HepG2 (cell line): ENCODE results near the gene PLBD1. TPM values are rescaled to one million over a fixed set of nuclear protein-coding genes. Genes with fewer than 3 reads are reported as not detected.
A peak's percentile ranks its signal among the peaks of the same experiment; 100 is the strongest.

Source experiments
- ATAC-seq: fragments of 200-7000 bp; cut with Tn5 transposase; 3 replicates; pipeline ENCODE4 v1.9.1; 2020; ENCODE audit warnings: mild to moderate bottlenecking, moderate library complexity
- BruUV-seq: library from RNA; stranded (reverse); fragments of 400-500 nt; replicated peaks from 2 replicates; lab custom pipeline; 2021; lab: Mats Ljungman, UMichigan
- CTCF ChIA-PET: fragments of 300-600 bp; formaldehyde crosslinking; extraction: SDS; loops from one replicate; lab custom pipeline; 2021; ENCODE audit warnings: low total read pairs, inconsistent platforms, low intra/inter-chr PET ratio; lab: Yijun Ruan, JAX
- POLR2A ChIA-PET: fragments of 350-600 bp; sonication (Branson Sonifier 250); formaldehyde crosslinking; loops from one replicate; lab custom pipeline; 2020; ENCODE audit warnings: antibody characterized with exemption, inconsistent platforms; lab: Yijun Ruan, JAX
- DNase-seq: peaks from one replicate; pipeline ENCODE4 v3.0.0-alpha.2; 2015; ENCODE audit warnings: low spot score
- FAIRE-seq: peaks from 3 replicates; lab custom pipeline; 2011; peaks lifted over from hg19 to GRCh38; lab: Jason Lieb, UNC
- H2AFZ ChIP-seq: one replicate; pipeline ENCODE4 v1.6.1; 2011; ENCODE audit warnings: low read length, inconsistent platforms
- H3K27ac ChIP-seq: fragments of 300-600 bp; 3 replicates; pipeline ENCODE4 v1.8.0; 2011; ENCODE audit warnings: mixed run types, mild to moderate bottlenecking, mixed read lengths, low read length, inconsistent platforms; ENCODE audit not compliant: insufficient read depth; ENCODE audit errors: extremely low read length
- H3K27me3 ChIP-seq, 2 experiments: fragments of 200-600 bp in 1 of 2; 2 replicates in 1 of 2; 3 replicates in 1 of 2; pipeline versions ENCODE4 v1.6.0 to v1.8.0; 2011; ENCODE audit warnings: low read length in 2 of 2, mild to moderate bottlenecking in 2 of 2, moderate library complexity in 2 of 2, inconsistent platforms in 1 of 2; ENCODE audit not compliant: insufficient read depth in 2 of 2, control insufficient read depth in 1 of 2
- H3K36me3 ChIP-seq, 2 experiments: fragments of 200-600 bp in 1 of 2; replicated peaks in 1 of 2; 2 replicates in 1 of 2; 3 replicates in 1 of 2; pipeline versions ENCODE4 v1.5.1 to v1.8.0; 2011; ENCODE audit warnings: low read length in 2 of 2, inconsistent platforms in 1 of 2; ENCODE audit not compliant: insufficient read depth in 2 of 2, control insufficient read depth in 1 of 2
- H3K4me1 ChIP-seq: 2 replicates; pipeline ENCODE4 v1.5.1; 2012; ENCODE audit warnings: low read length, inconsistent platforms; ENCODE audit not compliant: insufficient read depth
- H3K4me2 ChIP-seq: 2 replicates; pipeline ENCODE4 v1.6.0; 2011; ENCODE audit warnings: low read depth, low read length, inconsistent platforms
- H3K4me3 ChIP-seq, 3 experiments: fragments of 200-600 bp in 1 of 3; sonication (generic), shearing (Covaris generic) in 1 of 3; replicated peaks in 1 of 3; 2 replicates each; pipeline ENCODE4 v1.5.1; 2011 to 2016; ENCODE audit warnings: low read length in 3 of 3, inconsistent platforms in 2 of 3, low read depth in 2 of 3, mild to moderate bottlenecking in 2 of 3, control low read depth in 1 of 3, mixed read lengths in 1 of 3; ENCODE audit not compliant: insufficient read depth in 1 of 3
- H3K79me2 ChIP-seq: one replicate; pipeline ENCODE4 v1.6.1; 2011; ENCODE audit warnings: low read length, inconsistent platforms; ENCODE audit not compliant: insufficient read depth
- H3K9ac ChIP-seq: 2 replicates; pipeline ENCODE4 v1.6.0; 2011; ENCODE audit warnings: mild to moderate bottlenecking, low read depth, low read length, inconsistent platforms; ENCODE audit not compliant: insufficient read depth
- H3K9me3 ChIP-seq: 2 replicates; pipeline ENCODE4 v1.5.1; 2012; ENCODE audit warnings: mild to moderate bottlenecking, low read length
- H4K20me1 ChIP-seq: 2 replicates; pipeline ENCODE4 v1.6.0; 2011; ENCODE audit warnings: inconsistent platforms, mild to moderate bottlenecking, low read length, moderate library complexity; ENCODE audit not compliant: insufficient read depth
- BCL6 ChIP-seq: IDR thresholded peaks from 2 replicates; pipeline ENCODE4 v1.6.1; 2016; ENCODE audit warnings: missing genetic modification reagents, missing compliant biosample characterization
- HNRNPL ChIP-seq: fragments of 200-400 bp; formaldehyde crosslinking; IDR thresholded peaks from 2 replicates; pipeline ENCODE4 v1.6.1; 2017; ENCODE audit warnings: mild to moderate bottlenecking, low read depth, low read length
- IKZF4 ChIP-seq: sonication (generic); formaldehyde crosslinking; IDR thresholded peaks from 2 replicates; pipeline ENCODE4 v1.5.1; 2020; ENCODE audit warnings: borderline replicate concordance, mild to moderate bottlenecking, low read depth, missing genetic modification reagents; ENCODE audit errors: not compliant biosample characterization
- MAFF ChIP-seq: IDR thresholded peaks from 2 replicates; pipeline ENCODE4 v1.6.1; 2011; ENCODE audit warnings: low read depth, low read length, improper control_type of control experiment
- MAFK ChIP-seq, 2 experiments: IDR thresholded peaks in 1 of 2; conservative IDR thresholded peaks in 1 of 2; 2 replicates each; pipeline ENCODE4 v1.6.1; 2011; ENCODE audit warnings: improper control_type of control experiment in 2 of 2, low read length in 2 of 2
- REXO4 ChIP-seq: sonication (generic); formaldehyde crosslinking; IDR thresholded peaks from 2 replicates; pipeline ENCODE4 v1.8.0; 2022; ENCODE audit warnings: missing genetic modification reagents, mild to moderate bottlenecking, borderline replicate concordance
- TAF1 ChIP-seq: sonication (generic); formaldehyde crosslinking; IDR thresholded peaks from 2 replicates; pipeline ENCODE4 v1.4.0; 2020; ENCODE audit warnings: missing genetic modification reagents
- TBL1XR1 ChIP-seq: fragments of 150-350 bp; IDR thresholded peaks from 2 replicates; pipeline ENCODE4 v1.6.1; 2014; ENCODE audit warnings: borderline replicate concordance, low read length; ENCODE audit not compliant: partially characterized antibody
- TOE1 ChIP-seq: sonication (generic); formaldehyde crosslinking; IDR thresholded peaks from 2 replicates; pipeline ENCODE4 v1.4.0; 2020; ENCODE audit warnings: mild to moderate bottlenecking, missing genetic modification reagents
- XBP1 ChIP-seq: sonication (generic); formaldehyde crosslinking; IDR thresholded peaks from 2 replicates; pipeline ENCODE4 v1.5.0; 2020; ENCODE audit warnings: missing genetic modification reagents
- YY1 ChIP-seq: IDR thresholded peaks from 2 replicates; pipeline ENCODE4 v1.6.1; 2011; ENCODE audit warnings: low read length, low read depth, moderate library complexity, mild to moderate bottlenecking; ENCODE audit not compliant: insufficient read depth, insufficient replicate concordance
- ZNF350 ChIP-seq: sonication (generic); formaldehyde crosslinking; IDR thresholded peaks from 2 replicates; pipeline ENCODE4 v1.4.0; 2020; ENCODE audit warnings: mild to moderate bottlenecking, low read depth, missing genetic modification reagents, borderline replicate concordance
- ZNF567 ChIP-seq: sonication (generic); formaldehyde crosslinking; IDR thresholded peaks from 2 replicates; pipeline ENCODE4 v1.8.1; 2023; ENCODE audit warnings: mild to moderate bottlenecking, missing genetic modification reagents, borderline replicate concordance
- in situ Hi-C: cut with HindIII; loops from 2 replicates; pipeline ENCODE4 v1.10.0; 2017; ENCODE audit warnings: low pct_unique_long_range_greater_than_20kb; ENCODE audit not compliant: extremely low pct_ligation_motif_present
- intact Hi-C: fragments of 100-400 bp; cut with micrococcal nuclease; formaldehyde crosslinking; loops from one replicate; pipeline ENCODE4 v1.10.0; 2022; ENCODE audit not compliant: unreplicated experiment
- polyA plus RNA-seq, 8 experiments: library from polyadenylated mRNA; depleted of rRNA in 3 of 8; stranded (reverse) in 7 of 8; unstranded in 1 of 8; fragments of >200 nt; fragmentation: Illumina TruSeq in 4 of 8; extraction: Trizol in 4 of 8; gene quantifications; 2 replicates each; pipeline versions ENCODE4 v1.2.1 to v1.2.3, GENCODE V29; 2011 to 2016; ENCODE audit warnings: low read depth in 4 of 8, missing spikeins in 1 of 8, mixed read lengths in 1 of 8; ENCODE audit not compliant: insufficient read depth in 1 of 8
- total RNA-seq, 5 experiments: library from RNA; depleted of rRNA; stranded (reverse); fragments of >200 nt; fragmentation: Illumina TruSeq; extraction: Trizol; gene quantifications; 2 replicates each; pipeline ENCODE4 v1.2.3, GENCODE V29; 2016; ENCODE audit warnings: low read depth in 1 of 5
- TF ChIP-seq, protein P1 (sequence below): sonication (generic); formaldehyde crosslinking; IDR thresholded peaks from 2 replicates; pipeline ENCODE4 v1.5.0; 2020; ENCODE audit warnings: missing genetic modification reagents
- TF ChIP-seq, protein P2 (sequence below): sonication (generic); formaldehyde crosslinking; IDR thresholded peaks from 2 replicates; pipeline ENCODE4 v1.5.1; 2020; ENCODE audit warnings: missing genetic modification reagents, mild to moderate bottlenecking, borderline replicate concordance
- TF ChIP-seq, protein P3 (sequence below): IDR thresholded peaks from 2 replicates; pipeline ENCODE4 v1.6.1; 2016

The PLBD1 gene
- total and polyA plus RNA-seq, 2 of the 13 experiments (the other 11 are each of a cell fraction or from before 2014, with no cell fraction given): not detected

DNA sequence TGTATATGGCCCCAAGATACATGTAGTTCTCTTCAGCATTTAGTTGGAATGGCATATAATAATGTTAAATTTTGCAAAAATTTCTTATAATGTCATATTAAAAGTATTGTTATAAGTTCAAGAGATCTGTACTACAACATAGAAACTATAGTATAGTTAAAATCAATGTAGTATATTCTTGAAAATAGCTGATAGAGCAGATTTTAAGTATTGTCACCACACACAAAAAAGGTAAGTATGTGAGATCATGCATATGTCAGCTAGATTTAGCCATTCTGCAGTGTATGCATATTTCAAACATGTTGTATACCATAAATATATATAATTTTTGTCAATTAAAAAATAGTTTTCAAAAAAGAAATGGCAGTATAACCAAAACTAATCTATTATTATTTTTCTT is 86.5 kb downstream of the PLBD1 start:
- CTCF ChIA-PET: no interaction called here
- in situ Hi-C loops: no loop called here
- DNase-seq: no peak
- no peak for ATAC-seq
- no peak for FAIRE-seq
- no peaks in the 10 kb centered on the region for H3K27me3 ChIP-seq
- H2AFZ ChIP-seq: no peak overlapping the region
- H3K4me2 ChIP-seq: no peak overlapping the region
- BruUV-seq: no TSS peak
- TF ChIP-seq IKZF4 (CRISPR knock-in tag): no peak
- TF ChIP-seq REXO4 (CRISPR knock-in tag): no peak
- TF ChIP-seq TBL1XR1: no peak
- TF ChIP-seq, protein P1, sequence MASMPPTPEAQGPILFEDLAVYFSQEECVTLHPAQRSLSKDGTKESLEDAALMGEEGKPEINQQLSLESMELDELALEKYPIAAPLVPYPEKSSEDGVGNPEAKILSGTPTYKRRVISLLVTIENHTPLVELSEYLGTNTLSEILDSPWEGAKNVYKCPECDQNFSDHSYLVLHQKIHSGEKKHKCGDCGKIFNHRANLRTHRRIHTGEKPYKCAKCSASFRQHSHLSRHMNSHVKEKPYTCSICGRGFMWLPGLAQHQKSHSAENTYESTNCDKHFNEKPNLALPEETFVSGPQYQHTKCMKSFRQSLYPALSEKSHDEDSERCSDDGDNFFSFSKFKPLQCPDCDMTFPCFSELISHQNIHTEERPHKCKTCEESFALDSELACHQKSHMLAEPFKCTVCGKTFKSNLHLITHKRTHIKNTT (CRISPR knock-in tag): no peak
- TF ChIP-seq BCL6 (CRISPR knock-in tag): no peak
- peak; percentile 79 to 85 for TF ChIP-seq MAFK (conservative IDR thresholded peaks at IDR 0.05 in 1 of 2, IDR thresholded peaks at IDR 0.05 in 1 of 2; ENCODE audit: low read length in 2 of 2)
- TF ChIP-seq, protein P2, sequence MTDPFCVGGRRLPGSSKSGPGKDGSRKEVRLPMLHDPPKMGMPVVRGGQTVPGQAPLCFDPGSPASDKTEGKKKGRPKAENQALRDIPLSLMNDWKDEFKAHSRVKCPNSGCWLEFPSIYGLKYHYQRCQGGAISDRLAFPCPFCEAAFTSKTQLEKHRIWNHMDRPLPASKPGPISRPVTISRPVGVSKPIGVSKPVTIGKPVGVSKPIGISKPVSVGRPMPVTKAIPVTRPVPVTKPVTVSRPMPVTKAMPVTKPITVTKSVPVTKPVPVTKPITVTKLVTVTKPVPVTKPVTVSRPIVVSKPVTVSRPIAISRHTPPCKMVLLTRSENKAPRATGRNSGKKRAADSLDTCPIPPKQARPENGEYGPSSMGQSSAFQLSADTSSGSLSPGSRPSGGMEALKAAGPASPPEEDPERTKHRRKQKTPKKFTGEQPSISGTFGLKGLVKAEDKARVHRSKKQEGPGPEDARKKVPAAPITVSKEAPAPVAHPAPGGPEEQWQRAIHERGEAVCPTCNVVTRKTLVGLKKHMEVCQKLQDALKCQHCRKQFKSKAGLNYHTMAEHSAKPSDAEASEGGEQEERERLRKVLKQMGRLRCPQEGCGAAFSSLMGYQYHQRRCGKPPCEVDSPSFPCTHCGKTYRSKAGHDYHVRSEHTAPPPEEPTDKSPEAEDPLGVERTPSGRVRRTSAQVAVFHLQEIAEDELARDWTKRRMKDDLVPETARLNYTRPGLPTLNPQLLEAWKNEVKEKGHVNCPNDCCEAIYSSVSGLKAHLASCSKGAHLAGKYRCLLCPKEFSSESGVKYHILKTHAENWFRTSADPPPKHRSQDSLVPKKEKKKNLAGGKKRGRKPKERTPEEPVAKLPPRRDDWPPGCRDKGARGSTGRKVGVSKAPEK (CRISPR knock-in tag): no peak
- no peak for TF ChIP-seq TOE1 (CRISPR knock-in tag)
- peak; percentile 83 for TF ChIP-seq MAFF
- no peak for TF ChIP-seq XBP1 (CRISPR knock-in tag)
- no peak for TF ChIP-seq YY1
- no peak for TF ChIP-seq ZNF567 (CRISPR knock-in tag)
- TF ChIP-seq ZNF350 (CRISPR knock-in tag): no peak
- TF ChIP-seq HNRNPL: no peak
- TF ChIP-seq, protein P3, sequence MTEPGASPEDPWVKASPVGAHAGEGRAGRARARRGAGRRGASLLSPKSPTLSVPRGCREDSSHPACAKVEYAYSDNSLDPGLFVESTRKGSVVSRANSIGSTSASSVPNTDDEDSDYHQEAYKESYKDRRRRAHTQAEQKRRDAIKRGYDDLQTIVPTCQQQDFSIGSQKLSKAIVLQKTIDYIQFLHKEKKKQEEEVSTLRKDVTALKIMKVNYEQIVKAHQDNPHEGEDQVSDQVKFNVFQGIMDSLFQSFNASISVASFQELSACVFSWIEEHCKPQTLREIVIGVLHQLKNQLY: no peak
- no peak for TF ChIP-seq TAF1
- TF ChIP-seq, all 625 proteins: peak for 2
- Histone ChIP-seq H3K79me2 (no peaks in the 10 kb centered on the region), H3K27ac (no peak overlapping the region), H3K36me3 (peaks cover 1 to 8% of the 10 kb centered on the region in 2 experiments; a peak in 3 of 5 replicates), H3K4me3 (no peak overlapping the region), H3K9ac (no peak overlapping the region), H3K4me1 (no peaks in the 10 kb centered on the region), H3K9me3 (no peaks in the 10 kb centered on the region; the same call in 1 of the 2 replicates), H4K20me1 (no peaks in the 10 kb centered on the region)
- POLR2A ChIA-PET: no interaction called here
- intact Hi-C loops: no loop called here
